ENCODE data around the gene C20orf204. TPM values are rescaled to one million over a fixed set of nuclear protein-coding genes. Genes with fewer than 3 reads are reported as not detected.

Gene C20orf204
- total and polyA plus RNA-seq, 3 donors from 2014 or later = 2.9 to 8.3 (median 4.5) TPM

GRCh38 chr20:64052987-64053840 lies 17.2 kb downstream of the C20orf204 start:
- Histone ChIP-seq H3K9me3 (no peaks in the 10 kb centered on the region), H3K27me3 (no peaks in the 10 kb centered on the region), H3K27ac (no peak overlapping the region), H3K4me3 (no peak overlapping the region), H3K36me3 (ENCODE audit: low read depth, missing control alignments) (no peaks in the 10 kb centered on the region), H3K4me1 (peaks cover 12% of the 10 kb centered on the region)
- WGBS, 2 donors = 71 to 80% methylated on average over 15 to 33 of the region's 33 CpGs
- TF ChIP-seq POLR2A (IDR thresholded peaks at IDR 0.05) = no peak
- TF ChIP-seq, protein P1, sequence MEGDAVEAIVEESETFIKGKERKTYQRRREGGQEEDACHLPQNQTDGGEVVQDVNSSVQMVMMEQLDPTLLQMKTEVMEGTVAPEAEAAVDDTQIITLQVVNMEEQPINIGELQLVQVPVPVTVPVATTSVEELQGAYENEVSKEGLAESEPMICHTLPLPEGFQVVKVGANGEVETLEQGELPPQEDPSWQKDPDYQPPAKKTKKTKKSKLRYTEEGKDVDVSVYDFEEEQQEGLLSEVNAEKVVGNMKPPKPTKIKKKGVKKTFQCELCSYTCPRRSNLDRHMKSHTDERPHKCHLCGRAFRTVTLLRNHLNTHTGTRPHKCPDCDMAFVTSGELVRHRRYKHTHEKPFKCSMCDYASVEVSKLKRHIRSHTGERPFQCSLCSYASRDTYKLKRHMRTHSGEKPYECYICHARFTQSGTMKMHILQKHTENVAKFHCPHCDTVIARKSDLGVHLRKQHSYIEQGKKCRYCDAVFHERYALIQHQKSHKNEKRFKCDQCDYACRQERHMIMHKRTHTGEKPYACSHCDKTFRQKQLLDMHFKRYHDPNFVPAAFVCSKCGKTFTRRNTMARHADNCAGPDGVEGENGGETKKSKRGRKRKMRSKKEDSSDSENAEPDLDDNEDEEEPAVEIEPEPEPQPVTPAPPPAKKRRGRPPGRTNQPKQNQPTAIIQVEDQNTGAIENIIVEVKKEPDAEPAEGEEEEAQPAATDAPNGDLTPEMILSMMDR (IDR thresholded peaks at IDR 0.05) = no peak
- intact Hi-C loops (cut with DNase I; ENCODE audit: low total_unique reads) = no loop called here
- DNase-seq = no peak

- TF ChIP-seq, protein P1 (IDR thresholded peaks at IDR 0.05) = no peak
- Histone ChIP-seq H3K27ac (peak overlapping the region in 1 of 2 donors; percentile 36), H3K4me3 (no peak overlapping the region), H3K27me3 (no peaks in the 10 kb centered on the region), H3K9me3 (no peaks in the 10 kb centered on the region), H3K36me3 (ENCODE audit: low read depth, missing control alignments) (no peaks in the 10 kb centered on the region), H3K4me1 (peaks cover 12% of the 10 kb centered on the region)
- no peak for DNase-seq
- WGBS, 2 donors = 36 to 66% methylated on average over 9 to 17 of the region's 17 CpGs
- intact Hi-C loops (cut with DNase I; ENCODE audit: low total_unique reads) = no loop called here
Observed at GRCh38 chr20:64053841-64054661, 18.1 kb downstream of the C20orf204 start.

DNA sequence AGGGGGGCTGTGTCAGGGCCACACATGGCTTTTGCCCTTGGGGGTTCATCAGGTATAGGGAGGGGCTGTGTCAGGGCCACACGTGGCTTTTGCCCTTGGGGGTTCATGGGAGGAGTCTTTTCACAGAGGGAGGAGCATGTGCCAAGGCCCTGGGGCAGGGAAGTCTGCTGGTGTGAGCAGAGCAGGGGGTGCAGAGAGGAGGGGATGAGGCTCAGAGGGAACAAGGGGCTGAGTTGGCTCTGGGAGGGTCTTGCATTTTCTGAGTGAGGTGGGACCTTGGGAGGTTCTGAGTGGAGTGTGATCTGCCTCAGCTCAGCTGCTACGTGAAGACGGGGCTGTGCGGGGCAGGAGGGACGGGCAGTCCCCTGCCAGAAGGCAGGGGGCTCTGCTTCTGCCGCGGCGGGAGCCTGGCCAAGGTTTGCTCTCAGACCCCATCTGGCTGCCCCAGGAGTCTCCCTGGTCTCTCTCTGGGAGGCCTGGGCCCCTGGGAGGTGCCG lies 19.5 kb downstream of the C20orf204 start:
- peak overlapping the region in 1 of 2 donors; percentile 36 for H3K27ac ChIP-seq
- 42 to 72% methylated on average over 1 to 8 of the region's 9 CpGs for WGBS, 2 donors
- H3K27me3 ChIP-seq = no peaks in the 10 kb centered on the region
- peaks cover 6% of the 10 kb centered on the region for H3K4me1 ChIP-seq
- intact Hi-C loops (cut with DNase I; ENCODE audit: low total_unique reads) = no loop called here
- TF ChIP-seq, protein P1 (IDR thresholded peaks at IDR 0.05) = no peak
- no peak for TF ChIP-seq POLR2A (IDR thresholded peaks at IDR 0.05)
- H3K9me3 ChIP-seq = no peaks in the 10 kb centered on the region
- no peak overlapping the region for H3K4me3 ChIP-seq
- H3K36me3 ChIP-seq (ENCODE audit: low read depth, missing control alignments) = no peaks in the 10 kb centered on the region
- no peak for DNase-seq

DNA sequence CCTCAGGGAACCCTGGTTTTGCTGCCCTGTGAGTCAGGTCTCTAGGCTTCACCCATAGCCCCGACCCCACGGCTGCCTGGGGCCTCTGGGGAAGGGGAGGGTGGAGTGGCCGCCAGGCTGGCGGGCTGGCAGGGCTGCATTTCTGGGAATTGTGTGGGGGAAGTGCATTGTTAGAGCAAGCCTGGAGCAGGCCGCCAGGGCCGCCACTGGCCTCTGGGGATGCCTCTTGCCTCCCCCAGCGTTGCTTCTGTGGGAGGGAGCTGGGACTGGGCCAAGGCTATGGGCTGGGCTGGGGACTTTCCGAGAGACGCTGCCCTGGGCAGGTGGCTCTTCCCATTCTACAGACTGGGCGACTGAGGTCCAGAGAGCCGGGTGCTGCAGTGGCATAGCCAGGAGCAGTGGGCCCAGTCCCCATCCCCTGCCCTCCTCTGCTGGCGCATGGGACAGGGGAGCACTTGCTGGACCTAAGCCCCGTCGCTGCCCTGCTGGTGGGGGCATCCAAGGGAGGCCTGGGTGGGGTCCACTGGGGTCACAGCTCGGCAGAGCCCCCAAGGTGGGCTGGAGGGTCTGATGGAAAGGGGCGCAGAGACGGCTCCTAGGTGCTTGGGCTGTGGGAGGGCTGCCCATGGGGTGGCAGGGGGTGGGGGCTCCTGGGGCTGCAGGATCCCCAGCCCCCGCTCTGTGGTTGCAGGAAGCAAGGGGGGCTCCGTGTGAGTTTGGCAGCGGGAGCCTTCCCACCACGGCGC lies 20.1 kb downstream of the C20orf204 start:
- H3K4me1 ChIP-seq = peaks cover 6% of the 10 kb centered on the region
- no peak for TF ChIP-seq POLR2A (IDR thresholded peaks at IDR 0.05)
- TF ChIP-seq, protein P1 (IDR thresholded peaks at IDR 0.05) = no peak
- peak overlapping the region in 1 of 2 donors; percentile 36 for H3K27ac ChIP-seq
- no peak overlapping the region for H3K4me3 ChIP-seq
- intact Hi-C loops (cut with DNase I; ENCODE audit: low total_unique reads) = no loop called here
- H3K9me3 ChIP-seq = no peaks in the 10 kb centered on the region
- H3K36me3 ChIP-seq (ENCODE audit: low read depth, missing control alignments) = no peaks in the 10 kb centered on the region
- 53 to 63% methylated on average over 10 to 22 of the region's 22 CpGs for WGBS, 2 donors
- peak; percentile 48 for DNase-seq
- no peaks in the 10 kb centered on the region for H3K27me3 ChIP-seq

Measured in testis (tissue), 3 donors.